ENCODE results near the gene STXBP3.

DNA sequence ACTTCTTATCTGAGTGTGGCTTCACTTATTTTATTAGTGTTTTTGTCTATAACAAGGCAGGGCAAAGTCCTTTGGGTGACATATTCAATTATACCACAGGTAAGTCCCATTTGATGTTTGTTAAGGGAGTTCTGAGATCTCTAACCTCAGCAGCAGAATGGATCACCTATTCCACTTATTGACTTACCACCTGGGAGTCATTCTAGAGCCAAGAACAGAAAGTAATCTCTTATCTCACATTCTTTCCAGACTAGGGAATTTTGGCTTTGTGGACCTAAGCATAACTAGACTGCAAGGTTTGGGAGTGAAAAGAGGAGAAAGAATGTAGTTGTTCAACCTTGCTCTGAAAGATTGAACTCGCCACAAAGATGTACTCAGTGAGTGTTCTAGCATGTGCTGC is 20.6 kb upstream of the STXBP3 start:
- no peak for TF ChIP-seq CTCF (IDR thresholded peaks at IDR 0.05)
- TF ChIP-seq EHMT2 (IDR thresholded peaks at IDR 0.05; ENCODE audit: low read depth), result no peak
- no peak for TF ChIP-seq ZC3H11A (IDR thresholded peaks at IDR 0.05)
- no peak for TF ChIP-seq GATA3 (IDR thresholded peaks at IDR 0.05; ENCODE audit: borderline replicate concordance)
